Activated naive CD8-positive, alpha-beta T cell treated with anti-CD3 and anti-CD28 coated beads for 36 hours (primary cell): ENCODE results near the gene KCNK1. TPM values are rescaled to one million over a fixed set of nuclear protein-coding genes. Genes with fewer than 3 reads are reported as not detected.

Experiments
- DNase-seq: peaks from one replicate; pipeline ENCODE4 v3.0.0; 2021
- H3K27ac Mint-ChIP-seq: one replicate; pipeline ENCODE4 v1.8.0; 2022; ENCODE audit warnings: mild to moderate bottlenecking, moderate library complexity, mixed read lengths
- H3K27me3 Mint-ChIP-seq: one replicate; pipeline ENCODE4 v1.8.0; 2022; ENCODE audit warnings: mild to moderate bottlenecking, mixed read lengths
- H3K36me3 Mint-ChIP-seq: one replicate; pipeline ENCODE4 v1.8.0; 2021; ENCODE audit warnings: mild to moderate bottlenecking, mixed read lengths
- H3K4me1 Mint-ChIP-seq: one replicate; pipeline ENCODE4 v1.8.0; 2021; ENCODE audit warnings: mixed read lengths
- H3K4me3 Mint-ChIP-seq: one replicate; pipeline ENCODE4 v1.8.0; 2022; ENCODE audit warnings: mild to moderate bottlenecking, moderate library complexity, mixed read lengths
- H3K9me3 Mint-ChIP-seq: one replicate; pipeline ENCODE4 v1.8.0; 2022; ENCODE audit warnings: mixed read lengths
- total RNA-seq, 2 experiments: library from RNA; stranded (reverse); gene quantifications; one replicate each; pipeline ENCODE4 v1.2.3, GENCODE V29; 2021

KCNK1 gene
- total RNA-seq, 2 experiments from 2014 or later, result not detected

DNA sequence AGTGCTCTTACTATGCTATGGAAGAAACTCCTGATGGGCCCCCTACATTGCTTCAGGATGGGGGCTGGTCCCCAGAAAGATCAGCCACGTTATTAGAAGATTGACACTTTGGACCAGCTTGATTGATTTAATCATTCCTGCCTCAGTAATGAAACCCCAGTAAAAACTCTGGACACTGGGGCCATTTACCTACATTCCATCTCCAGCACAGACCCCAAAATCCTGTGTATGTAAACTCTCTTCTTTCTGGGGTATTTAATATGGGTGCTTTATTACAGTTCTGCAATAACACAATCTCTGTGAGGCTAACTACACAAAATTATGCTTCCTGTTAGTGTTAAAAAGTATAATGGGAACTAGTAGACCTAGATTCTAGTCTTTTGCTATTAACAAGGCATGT, 96.6 kb downstream of the KCNK1 start:
- Mint-ChIP-seq H3K4me3 (no peak overlapping the region), H3K27ac (no peak overlapping the region), H3K4me1 (no peaks in the 10 kb centered on the region), H3K9me3 (peaks cover 4% of the 10 kb centered on the region), H3K36me3 (no peaks in the 10 kb centered on the region), H3K27me3 (no peaks in the 10 kb centered on the region)
- DNase-seq, result no peak

DNA sequence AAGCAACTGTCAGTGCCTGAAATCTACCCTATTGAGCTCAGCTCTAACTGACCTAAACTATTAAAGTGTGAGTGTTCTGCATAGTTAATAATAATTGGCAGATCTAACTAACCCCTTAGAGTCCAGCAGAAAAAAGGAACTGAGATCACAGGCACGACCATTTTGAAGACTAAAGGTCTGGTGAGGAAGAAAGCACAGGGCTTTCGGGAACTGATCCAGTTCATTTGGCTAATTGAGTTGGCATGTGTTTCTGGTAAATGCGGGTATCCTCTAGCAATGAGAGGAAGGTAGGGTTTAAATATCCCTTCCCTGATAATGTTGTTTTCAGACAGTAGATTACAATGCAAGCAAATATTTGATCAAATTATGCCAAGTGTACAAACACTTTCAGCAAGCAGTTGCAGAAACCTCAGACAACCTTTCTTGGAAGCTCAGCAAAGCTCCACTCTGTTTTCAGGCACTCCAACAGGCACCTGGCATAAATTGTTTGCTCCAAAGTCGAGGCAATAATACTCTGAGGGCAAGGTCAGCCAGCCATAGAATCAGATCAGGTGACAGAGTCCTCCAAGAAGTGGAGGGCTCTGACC, 100.8 kb downstream of the KCNK1 start:
- Mint-ChIP-seq H3K9me3 (peaks cover 4% of the 10 kb centered on the region), H3K36me3 (no peaks in the 10 kb centered on the region), H3K4me3 (no peak overlapping the region), H3K27ac (no peak overlapping the region), H3K27me3 (no peaks in the 10 kb centered on the region), H3K4me1 (no peaks in the 10 kb centered on the region)
- no peak for DNase-seq

DNA sequence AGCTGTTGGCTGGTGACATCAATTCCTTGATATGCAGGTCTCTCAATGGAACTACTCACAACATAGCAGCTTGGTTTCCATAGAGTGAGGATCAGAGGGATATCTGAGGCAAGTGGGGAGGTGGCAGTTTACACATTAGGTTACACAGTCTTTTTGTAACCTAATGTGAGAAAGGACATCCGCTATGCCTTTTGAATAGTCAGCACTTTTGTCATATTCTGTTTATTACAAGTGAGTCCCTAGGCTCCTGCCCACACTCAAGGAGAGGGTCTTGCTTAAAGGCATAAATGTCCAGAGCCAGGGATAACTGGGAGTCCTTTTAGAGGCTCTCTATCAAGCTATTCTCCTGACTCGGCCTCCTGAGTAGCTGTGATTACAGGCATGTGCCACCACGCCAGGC, 104.2 kb downstream of the KCNK1 start:
- no peak for DNase-seq
- Mint-ChIP-seq H3K27me3 (peaks cover 4% of the 10 kb centered on the region), H3K27ac (no peak overlapping the region), H3K4me3 (no peak overlapping the region), H3K36me3 (no peaks in the 10 kb centered on the region), H3K9me3 (no peaks in the 10 kb centered on the region), H3K4me1 (no peaks in the 10 kb centered on the region)

DNA sequence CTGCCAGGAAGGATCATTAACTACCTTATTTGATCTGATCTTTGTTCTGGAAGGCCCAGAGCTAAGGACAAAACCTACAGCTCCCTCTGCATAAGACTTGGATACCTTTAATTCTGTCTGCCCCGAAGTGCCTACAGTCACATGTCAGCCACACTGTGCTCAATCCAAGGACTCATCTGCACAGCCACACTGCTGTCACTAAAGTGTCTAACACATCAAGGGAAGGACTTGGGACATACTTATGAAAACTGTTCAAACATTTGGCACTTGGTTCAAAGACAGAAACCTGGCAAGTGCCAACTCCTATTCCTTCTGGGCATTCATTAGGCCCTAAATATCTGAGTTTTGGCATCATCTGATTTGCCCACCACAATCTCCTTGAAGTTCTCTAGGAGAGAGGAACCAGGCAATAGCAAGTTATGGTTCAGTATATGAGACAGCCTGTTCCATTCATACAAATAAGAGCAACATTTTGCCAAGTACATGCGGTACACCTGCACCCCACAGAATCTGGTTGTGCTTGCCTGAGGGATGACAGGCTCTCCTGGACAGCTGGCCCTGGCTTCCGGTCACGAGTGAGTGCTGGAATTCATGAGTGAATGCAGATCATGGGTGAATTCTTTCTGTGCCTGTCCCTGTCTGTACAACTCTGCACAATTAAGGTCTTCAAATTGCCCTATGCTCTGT, 105.9 kb downstream of the KCNK1 start:
- no peaks in the 10 kb centered on the region for H3K36me3 Mint-ChIP-seq
- H3K9me3 Mint-ChIP-seq, result no peaks in the 10 kb centered on the region
- no peak for DNase-seq
- no peaks in the 10 kb centered on the region for H3K4me1 Mint-ChIP-seq
- H3K27me3 Mint-ChIP-seq, result peaks cover 4% of the 10 kb centered on the region
- H3K4me3 Mint-ChIP-seq, result no peak overlapping the region
- H3K27ac Mint-ChIP-seq, result no peak overlapping the region

DNA sequence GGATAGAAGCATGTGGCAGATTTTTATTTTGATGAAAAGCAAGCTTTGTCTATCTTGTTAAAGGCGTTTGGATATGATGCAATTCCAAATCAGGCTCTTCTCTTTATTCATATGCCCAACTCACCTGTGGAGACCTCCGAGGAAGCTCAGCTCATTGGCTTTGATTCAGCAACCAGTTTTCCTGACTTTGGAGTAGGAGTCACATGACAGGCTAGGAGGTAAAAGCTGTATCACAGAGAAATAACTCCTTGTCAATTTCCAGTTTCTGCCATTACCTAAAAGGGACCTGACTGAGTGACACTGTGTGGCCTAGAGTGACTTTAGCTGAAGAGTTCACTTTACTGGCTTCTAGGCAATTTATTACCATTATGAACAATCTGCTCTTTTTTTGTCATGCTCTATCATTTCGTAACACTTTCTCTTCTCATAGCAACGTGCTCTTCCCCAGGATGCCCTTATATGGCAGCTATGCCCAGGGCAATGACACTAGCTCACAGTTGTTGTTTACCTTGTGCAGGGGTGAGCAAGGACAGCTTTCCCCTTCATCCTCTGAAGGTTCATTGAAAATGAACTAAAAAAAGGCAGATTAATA, 107.2 kb downstream of the KCNK1 start:
- H3K36me3 Mint-ChIP-seq, result no peaks in the 10 kb centered on the region
- H3K9me3 Mint-ChIP-seq, result no peaks in the 10 kb centered on the region
- no peak overlapping the region for H3K27ac Mint-ChIP-seq
- DNase-seq, result no peak
- peaks cover 4% of the 10 kb centered on the region for H3K27me3 Mint-ChIP-seq
- no peak overlapping the region for H3K4me3 Mint-ChIP-seq
- no peaks in the 10 kb centered on the region for H3K4me1 Mint-ChIP-seq
